Body of pancreas (tissue), 4 donors: ENCODE data around the gene ZAR1L.

Source experiments
- CTCF ChIP-seq, 7 experiments: fragments of 450-650 bp in 4 of 7; fragments of 200-600 bp in 3 of 7; sonication (generic) in 3 of 7; IDR thresholded peaks; one replicate each; pipeline ENCODE4 v1.5.1; 2016 to 2019; ENCODE audit warnings: antibody characterized with exemption in 7 of 7
- POLR2A ChIP-seq, 3 donors: fragments of 450-650 bp; IDR thresholded peaks; one replicate each; pipeline ENCODE4 v1.6.1; 2016; ENCODE audit warnings: antibody characterized with exemption in 3 of 3, mild to moderate bottlenecking in 2 of 3

GRCh38 chr13:32259116-32259515 is 56.0 kb downstream of the ZAR1L start:
- TF ChIP-seq CTCF (IDR thresholded peaks at IDR 0.05) = peak in 3 of 7 experiments; percentile 7 to 11 (median 7)
- no peak for TF ChIP-seq POLR2A (IDR thresholded peaks at IDR 0.05)
